H7 (cell line): ENCODE data around the gene NSUN6. TPM values are rescaled to one million over a fixed set of nuclear protein-coding genes. Genes with fewer than 3 reads are reported as not detected.
A peak's percentile ranks its signal among the peaks of the same experiment; 100 is the strongest.

ENCODE experiments used
- DNase-seq: peaks from one replicate; pipeline ENCODE4 v3.0.0; 2012
- H3K27me3 ChIP-seq: 2 replicates; pipeline ENCODE4 v1.6.0; 2011; ENCODE audit warnings: mild to moderate bottlenecking, low read length; ENCODE audit not compliant: control insufficient read depth, insufficient read depth
- H3K36me3 ChIP-seq: replicated peaks from 2 replicates; pipeline ENCODE4 v1.5.1; 2011; ENCODE audit warnings: low read length; ENCODE audit not compliant: control insufficient read depth, insufficient read depth
- H3K4me3 ChIP-seq: 2 replicates; pipeline ENCODE4 v1.5.1; 2011; ENCODE audit warnings: low read depth, mild to moderate bottlenecking, control low read depth, low read length, moderate library complexity; ENCODE audit not compliant: insufficient read depth
- total RNA-seq: library from RNA; depleted of rRNA; stranded (reverse); fragments of >200 nt; shearing (Covaris generic); gene quantifications from 2 replicates; pipeline ENCODE4 v1.2.3, GENCODE V29; 2014; rRNA removed

NSUN6 gene, protein sequence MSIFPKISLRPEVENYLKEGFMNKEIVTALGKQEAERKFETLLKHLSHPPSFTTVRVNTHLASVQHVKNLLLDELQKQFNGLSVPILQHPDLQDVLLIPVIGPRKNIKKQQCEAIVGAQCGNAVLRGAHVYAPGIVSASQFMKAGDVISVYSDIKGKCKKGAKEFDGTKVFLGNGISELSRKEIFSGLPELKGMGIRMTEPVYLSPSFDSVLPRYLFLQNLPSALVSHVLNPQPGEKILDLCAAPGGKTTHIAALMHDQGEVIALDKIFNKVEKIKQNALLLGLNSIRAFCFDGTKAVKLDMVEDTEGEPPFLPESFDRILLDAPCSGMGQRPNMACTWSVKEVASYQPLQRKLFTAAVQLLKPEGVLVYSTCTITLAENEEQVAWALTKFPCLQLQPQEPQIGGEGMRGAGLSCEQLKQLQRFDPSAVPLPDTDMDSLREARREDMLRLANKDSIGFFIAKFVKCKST
- 7.2 and 10.3 TPM in 2 replicates for total RNA-seq

- H3K27me3 ChIP-seq = no peaks in the 10 kb centered on the region
- no peaks in the 10 kb centered on the region for H3K36me3 ChIP-seq
- peak within 1 kb of the TSS; percentile 51 for H3K4me3 ChIP-seq
- peak; percentile 78 for DNase-seq
These were observed at the start of gene NSUN6 for GRCh38 chr10:18651324-18652007. NSUN6 (minus strand) TSS chr10:18651587; CDS start chr10:18651203, 384 bp downstream.

- DNase-seq = no peak
- no peaks in the 10 kb centered on the region for H3K36me3 ChIP-seq
- H3K4me3 ChIP-seq = no peak overlapping the region
- no peaks in the 10 kb centered on the region for H3K27me3 ChIP-seq
These were observed 48.8 kb upstream of the NSUN6 start for GRCh38 chr10:18699849-18700840.

DNA sequence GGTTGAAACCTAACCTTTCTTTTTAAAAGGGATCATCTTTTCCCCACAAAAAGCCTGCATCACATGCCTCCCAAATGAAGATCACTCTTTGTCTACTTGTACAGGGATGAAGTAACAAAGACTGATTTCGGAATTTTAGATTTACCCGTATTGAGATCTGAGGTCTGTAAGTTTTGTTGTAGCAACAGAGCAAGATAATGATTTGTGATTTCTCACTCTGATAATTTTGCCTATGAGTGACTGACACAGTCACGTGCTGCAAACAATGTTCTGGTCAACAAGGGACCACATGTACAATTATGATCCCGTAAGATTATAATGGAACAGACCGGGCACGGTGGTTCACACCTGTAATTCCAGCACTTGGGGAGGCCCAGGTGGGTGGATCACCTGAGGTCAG, 39.2 kb upstream of the NSUN6 start:
- Histone ChIP-seq H3K36me3 (no peaks in the 10 kb centered on the region), H3K4me3 (no peak overlapping the region), H3K27me3 (no peaks in the 10 kb centered on the region)
- DNase-seq = no peak

DNA sequence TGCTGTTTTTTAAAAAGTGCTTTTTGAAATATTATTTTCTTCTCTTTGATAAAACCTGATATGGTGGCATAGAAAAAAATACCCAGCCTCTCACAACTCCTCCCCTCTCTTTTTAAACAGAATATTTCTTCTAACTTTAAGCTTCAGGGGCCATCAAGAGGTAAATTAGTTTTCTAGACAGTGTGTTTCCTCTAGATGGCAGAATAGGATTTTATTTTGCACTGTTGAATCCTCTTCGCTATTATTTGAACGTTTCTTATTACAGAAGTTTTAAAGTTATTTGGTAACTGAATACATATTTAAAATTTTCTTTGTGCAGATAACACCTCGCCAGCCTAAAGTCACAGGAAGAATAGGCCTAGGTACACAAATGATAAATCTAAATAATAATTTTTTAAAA, 38.1 kb upstream of the NSUN6 start:
- Histone ChIP-seq H3K4me3 (no peak overlapping the region), H3K27me3 (no peaks in the 10 kb centered on the region), H3K36me3 (no peaks in the 10 kb centered on the region)
- DNase-seq = no peak

- Histone ChIP-seq H3K4me3 (no peak overlapping the region), H3K27me3 (no peaks in the 10 kb centered on the region), H3K36me3 (no peaks in the 10 kb centered on the region)
- DNase-seq = no peak
These were observed 36.3 kb upstream of the NSUN6 start for GRCh38 chr10:18687706-18688105.

DNA sequence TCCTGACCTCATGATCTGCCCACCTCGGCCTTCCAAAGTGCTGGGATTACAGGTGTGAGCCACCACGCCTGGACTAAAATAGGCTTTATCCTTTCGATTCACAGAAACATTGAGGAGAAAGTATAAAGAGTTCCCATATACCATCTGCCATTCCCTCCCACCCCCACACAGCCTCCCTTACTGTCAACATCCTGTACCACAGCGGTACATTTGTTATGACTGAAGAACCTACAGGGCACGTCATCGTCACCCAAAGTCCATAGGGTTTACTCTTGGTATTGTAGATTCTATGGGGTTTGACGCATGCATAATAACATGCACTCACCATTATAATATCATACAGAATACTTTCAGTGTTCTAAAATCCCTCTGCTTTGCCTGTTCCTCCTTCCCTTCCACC, 35.8 kb upstream of the NSUN6 start:
- H3K36me3 ChIP-seq = no peaks in the 10 kb centered on the region
- no peaks in the 10 kb centered on the region for H3K27me3 ChIP-seq
- H3K4me3 ChIP-seq = no peak overlapping the region
- no peak for DNase-seq

GRCh38 chr10:18685555-18685954, 34.2 kb upstream of the NSUN6 start:
- no peaks in the 10 kb centered on the region for H3K36me3 ChIP-seq
- no peak for DNase-seq
- no peak overlapping the region for H3K4me3 ChIP-seq
- no peaks in the 10 kb centered on the region for H3K27me3 ChIP-seq

- DNase-seq = no peak
- Histone ChIP-seq H3K4me3 (no peak overlapping the region), H3K36me3 (no peaks in the 10 kb centered on the region), H3K27me3 (no peaks in the 10 kb centered on the region)
These were observed 33.6 kb upstream of the NSUN6 start for GRCh38 chr10:18684953-18685352.

DNA sequence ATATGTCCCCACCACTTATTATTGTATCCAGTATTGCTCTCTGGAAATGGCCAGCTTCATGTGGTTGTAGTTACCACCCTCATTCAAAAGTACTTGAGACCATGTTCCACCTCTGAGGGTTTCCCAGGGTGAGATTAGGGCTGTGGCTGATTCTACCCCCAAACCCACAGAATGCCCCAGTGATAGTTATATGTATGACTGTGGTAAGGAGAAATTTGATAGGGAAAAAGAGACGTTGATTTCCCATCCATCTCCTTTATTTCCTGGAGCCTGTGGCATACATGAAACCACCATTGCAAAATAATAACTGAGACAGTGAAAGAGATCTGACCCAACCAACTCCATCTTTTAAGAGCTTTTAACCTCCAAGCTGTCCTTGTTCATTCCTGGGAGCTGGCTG, 33.0 kb upstream of the NSUN6 start:
- no peaks in the 10 kb centered on the region for H3K27me3 ChIP-seq
- H3K36me3 ChIP-seq = no peaks in the 10 kb centered on the region
- H3K4me3 ChIP-seq = no peak overlapping the region
- DNase-seq = no peak

DNA sequence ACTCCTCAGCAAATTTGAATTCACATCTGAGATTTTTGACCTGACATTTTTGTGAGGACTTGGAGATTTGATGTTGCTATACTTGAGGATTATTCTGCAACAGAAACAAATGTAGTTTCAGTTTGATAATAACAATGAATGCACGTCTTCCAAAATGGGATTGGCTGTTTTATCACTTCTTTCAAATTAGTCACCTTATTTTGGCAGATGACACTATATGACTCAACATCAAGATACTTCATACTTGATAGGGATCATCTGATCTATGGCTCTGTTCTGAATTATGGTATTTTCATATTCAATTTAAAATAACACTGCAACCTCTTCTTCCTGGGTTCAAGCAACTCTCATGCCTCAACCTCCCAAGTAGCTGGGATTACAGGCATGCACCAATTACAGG, 32.0 kb upstream of the NSUN6 start:
- Histone ChIP-seq H3K4me3 (no peak overlapping the region), H3K36me3 (no peaks in the 10 kb centered on the region; the same call in 1 of the 2 replicates), H3K27me3 (no peaks in the 10 kb centered on the region)
- no peak for DNase-seq

DNA sequence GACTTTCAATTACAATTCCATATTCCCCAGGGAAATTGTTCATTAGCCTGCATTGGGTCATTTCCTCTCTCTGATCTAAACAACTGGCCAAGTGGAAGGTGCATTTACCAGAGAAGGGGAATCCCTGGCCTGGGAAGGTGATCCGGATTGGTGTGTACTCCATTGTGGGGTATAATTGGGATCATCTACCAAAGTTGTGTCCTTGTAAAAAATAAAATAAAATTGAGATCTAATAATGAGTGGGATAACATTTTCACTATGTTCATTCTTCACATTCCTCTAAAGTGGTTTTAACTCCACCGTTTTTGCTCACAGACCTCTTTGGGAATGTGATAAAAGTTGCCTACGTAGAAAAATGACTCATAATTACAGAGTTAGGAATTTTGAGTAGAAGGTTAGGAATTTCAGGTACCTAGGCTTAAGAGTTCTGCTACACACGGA, 30.6 kb upstream of the NSUN6 start:
- Histone ChIP-seq H3K36me3 (no peaks in the 10 kb centered on the region; the same call in 1 of the 2 replicates), H3K27me3 (no peaks in the 10 kb centered on the region), H3K4me3 (no peak overlapping the region)
- no peak for DNase-seq

- no peak for DNase-seq
- Histone ChIP-seq H3K27me3 (no peaks in the 10 kb centered on the region), H3K4me3 (no peak overlapping the region), H3K36me3 (peaks cover 1% of the 10 kb centered on the region)
These were observed 30.0 kb upstream of the NSUN6 start for GRCh38 chr10:18681366-18681765.

DNA sequence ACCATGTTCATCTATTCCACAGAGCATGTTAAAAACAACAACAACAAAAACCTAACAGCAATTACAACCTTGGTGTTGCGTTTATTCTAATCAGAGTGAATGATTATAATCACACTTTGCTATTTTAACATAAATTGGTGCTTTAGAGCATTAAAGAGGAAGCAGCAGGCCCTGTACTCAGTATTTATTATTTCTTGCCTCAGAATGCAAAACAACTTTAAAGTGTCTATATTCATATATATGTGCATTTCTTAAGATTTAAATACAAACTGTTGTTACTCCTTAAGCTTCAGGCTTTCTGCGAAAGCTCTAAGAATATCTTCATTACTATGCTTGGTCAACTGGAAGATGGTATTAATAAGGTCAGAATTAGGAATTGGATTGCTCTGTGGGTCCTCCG, 29.4 kb upstream of the NSUN6 start:
- no peak overlapping the region for H3K4me3 ChIP-seq
- H3K27me3 ChIP-seq = no peaks in the 10 kb centered on the region
- H3K36me3 ChIP-seq = peaks cover 1% of the 10 kb centered on the region
- no peak for DNase-seq

- Histone ChIP-seq H3K36me3 (peaks cover 6% of the 10 kb centered on the region), H3K27me3 (no peaks in the 10 kb centered on the region), H3K4me3 (no peak overlapping the region)
- DNase-seq = no peak
These were observed 23.9 kb upstream of the NSUN6 start for GRCh38 chr10:18675086-18675801.
